EH (cell line): ENCODE measurements around the gene GLS.
A peak's percentile ranks its signal among the peaks of the same experiment; 100 is the strongest.

ENCODE experiments used
- DNase-seq: peaks from one replicate; pipeline ENCODE4 v3.0.0-alpha.2; 2015; ENCODE audit warnings: low read depth

Gene GLS

GRCh38 chr2:190972846-190973245 lies 92.2 kb downstream of the GLS start:
- DNase-seq = no peak

- DNase-seq = no peak
Observed at GRCh38 chr2:190973262-190973661, 92.6 kb downstream of the GLS start.

- DNase-seq = peak; percentile 33
Observed at GRCh38 chr2:190973726-190974628, 93.4 kb downstream of the GLS start.

DNA sequence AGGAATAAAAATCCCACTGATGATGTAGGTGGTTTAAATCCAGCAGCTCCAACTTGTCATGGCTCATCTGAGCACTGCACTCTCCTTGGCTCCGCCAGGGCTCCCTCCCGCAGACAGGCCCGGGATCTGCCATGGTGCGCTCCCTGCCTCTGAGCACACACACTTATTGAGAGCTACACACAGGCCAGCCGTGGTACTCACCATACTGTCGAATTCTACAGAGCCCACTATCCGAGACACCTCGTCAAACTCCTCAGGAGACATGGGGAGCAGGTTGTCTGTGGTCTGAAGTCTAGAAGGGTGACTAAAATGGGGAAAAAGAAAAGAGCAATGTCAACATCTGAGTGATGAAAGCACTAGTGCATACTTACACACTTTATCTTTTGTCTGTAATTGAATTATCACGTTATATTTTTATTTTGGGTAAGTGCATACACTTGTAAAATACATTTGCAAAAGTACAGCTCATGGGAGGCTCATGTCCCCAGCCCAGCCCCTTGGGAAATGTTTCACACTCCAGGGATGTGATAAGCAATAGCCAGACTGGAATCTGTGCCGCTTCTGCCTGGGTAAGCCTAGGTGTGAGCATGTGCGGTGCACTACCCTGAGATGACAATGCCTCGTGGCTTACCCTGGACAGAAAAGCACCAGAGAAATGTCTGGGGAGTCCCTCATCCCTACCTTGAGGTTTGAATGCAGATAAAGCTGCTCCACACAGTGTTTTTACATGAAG lies 94.2 kb downstream of the GLS start:
- DNase-seq = no peak

DNA sequence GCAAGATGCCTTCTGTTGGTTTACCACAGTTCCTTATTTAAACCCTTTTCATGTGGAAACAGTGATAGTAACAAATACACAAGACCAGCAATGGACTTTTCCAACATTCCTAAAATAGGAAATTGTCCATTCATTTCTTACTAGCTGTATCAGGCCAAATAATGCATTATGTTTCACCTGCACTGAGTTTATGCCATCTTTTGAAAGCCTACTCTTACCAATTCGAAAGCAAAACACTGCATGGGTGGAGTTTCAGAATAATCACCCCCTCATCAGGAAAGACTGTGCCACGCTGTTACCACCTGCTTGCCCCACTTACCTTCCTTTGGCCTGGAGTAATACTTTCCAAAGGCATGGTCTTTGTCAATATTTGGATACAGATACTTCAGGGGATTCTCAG lies 95.9 kb downstream of the GLS start:
- no peak for DNase-seq

GRCh38 chr2:190977505-190977904 lies 96.9 kb downstream of the GLS start:
- no peak for DNase-seq

GRCh38 chr2:190978389-190979053 lies 97.9 kb downstream of the GLS start:
- DNase-seq = peak; percentile 92

DNA sequence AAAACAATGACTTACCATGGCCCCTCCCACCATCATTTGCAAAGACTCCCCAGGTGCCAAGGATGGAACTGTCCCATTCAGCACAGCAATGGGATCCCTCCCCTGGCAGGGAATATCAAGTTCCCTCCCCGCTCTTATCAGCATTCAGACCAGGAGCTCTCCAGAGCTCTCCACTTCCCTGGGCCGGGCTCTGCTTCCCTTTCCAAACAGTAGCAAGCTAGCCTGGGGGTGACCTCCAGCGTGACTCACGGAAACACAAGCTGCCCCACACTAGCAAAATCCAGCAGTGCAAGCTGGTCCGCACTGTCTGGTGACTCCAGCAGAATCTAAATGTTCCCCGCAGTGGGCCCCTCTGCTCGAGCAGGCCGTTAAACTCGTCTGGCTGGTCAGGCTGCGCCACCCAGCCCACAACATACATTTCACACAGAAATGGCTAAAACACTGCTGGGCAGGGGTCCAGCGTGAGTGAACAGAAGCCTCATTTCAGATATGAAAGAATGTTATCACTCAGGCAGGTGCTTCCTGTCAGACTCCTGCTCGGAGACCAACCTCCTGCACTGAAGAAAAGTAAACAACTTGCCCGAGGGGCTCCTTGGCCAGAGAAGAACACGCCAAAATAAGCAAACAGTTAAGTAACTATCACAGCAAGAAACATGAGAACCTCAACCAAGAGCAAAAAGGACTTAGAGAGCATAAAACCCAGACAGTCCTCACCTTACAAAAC lies 99.4 kb downstream of the GLS start:
- DNase-seq = peak; percentile 67

- no peak for DNase-seq
Observed at GRCh38 chr2:190980630-190981209, 100.1 kb downstream of the GLS start.

DNA sequence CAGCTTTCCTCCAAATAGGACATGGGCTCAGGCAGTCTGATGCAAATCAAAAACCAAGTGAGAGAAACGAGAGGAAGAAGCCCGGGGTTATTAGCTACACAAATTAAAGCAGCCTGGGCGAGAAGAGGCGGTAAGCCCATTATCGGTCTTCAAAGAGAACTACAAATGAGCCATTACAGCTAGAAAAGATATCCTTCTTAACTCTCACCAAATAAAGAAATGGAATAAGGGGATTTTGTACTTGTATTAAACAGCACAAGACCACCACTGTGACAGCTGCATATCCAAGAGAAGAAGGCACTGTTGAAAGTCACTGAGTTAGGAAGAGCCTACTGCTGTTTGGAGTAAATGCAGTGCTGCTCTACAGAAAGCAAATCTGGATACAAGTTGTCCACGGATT lies 100.7 kb downstream of the GLS start:
- DNase-seq = no peak

GRCh38 chr2:190981733-190982132 lies 101.1 kb downstream of the GLS start:
- DNase-seq = no peak

DNA sequence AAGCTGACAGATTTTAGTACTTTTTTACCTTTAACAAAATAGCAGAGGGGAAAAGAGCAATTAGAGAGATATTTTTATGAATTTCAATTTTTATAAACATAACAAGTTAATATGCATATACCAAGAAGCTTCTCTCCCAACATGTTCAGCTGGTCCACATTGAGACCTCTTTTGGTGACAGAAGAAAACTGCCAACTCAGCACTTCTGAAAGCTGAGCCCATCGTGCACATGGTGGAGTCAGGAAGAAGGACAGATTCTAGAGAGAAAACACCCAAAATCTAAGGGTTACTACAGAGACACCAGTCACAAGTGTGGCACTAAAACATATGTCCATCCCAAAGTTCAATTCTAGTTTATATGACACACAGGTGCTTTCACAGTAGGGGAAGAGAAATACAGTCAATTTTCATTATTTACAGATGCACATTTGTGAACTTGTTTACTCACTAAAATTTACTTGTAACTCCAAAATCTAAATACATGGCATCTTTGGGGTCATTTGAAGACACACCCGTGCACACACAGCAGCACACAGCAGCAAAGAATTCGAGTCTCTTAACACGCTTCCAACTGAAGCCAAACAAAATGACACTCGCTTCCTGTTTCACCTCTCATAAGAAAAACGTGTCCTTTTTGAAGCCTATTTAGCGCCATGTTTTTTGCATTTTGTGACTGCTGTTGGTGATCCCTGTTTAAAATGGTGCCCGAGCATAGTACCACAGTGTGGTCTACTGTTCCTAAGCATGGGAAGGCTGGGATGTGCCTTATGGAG lies 101.8 kb downstream of the GLS start:
- no peak for DNase-seq

GRCh38 chr2:190984595-190984994 lies 104.0 kb downstream of the GLS start:
- DNase-seq = peak; percentile 53

DNA sequence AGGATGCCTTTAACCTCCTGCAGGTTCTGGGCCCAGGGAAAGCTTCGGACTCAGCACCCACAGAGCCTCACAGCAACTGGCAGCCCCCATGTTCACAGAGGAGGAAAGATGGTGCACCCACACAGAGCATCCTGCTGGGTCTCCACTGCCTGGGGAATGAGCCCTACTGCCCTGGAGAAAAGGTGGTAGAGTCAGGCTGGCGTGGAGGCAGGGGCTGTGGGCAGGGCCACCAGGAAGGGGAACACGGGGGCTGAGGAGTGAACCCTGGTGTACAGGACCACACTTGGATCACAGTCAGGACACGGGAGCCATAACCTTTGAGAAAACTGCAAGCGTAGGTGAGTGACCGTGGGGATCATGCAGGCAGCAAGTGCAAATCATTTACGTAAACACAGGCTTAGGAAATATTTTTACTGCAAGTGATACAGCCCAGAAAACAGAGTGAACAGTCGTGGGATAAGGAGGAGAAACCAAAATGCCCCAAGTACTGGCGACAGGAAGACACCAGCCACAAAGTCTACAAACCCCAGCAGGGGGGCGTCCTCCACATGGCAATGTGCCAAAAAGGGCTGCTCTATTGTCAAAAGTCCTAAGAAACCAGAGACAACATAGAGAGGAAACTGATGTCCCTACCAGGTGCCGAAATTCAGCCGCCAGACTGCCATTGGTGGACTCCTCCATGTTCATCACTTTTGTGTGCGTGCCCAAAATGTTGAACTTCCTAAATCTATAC lies 105.8 kb downstream of the GLS start:
- no peak for DNase-seq

GRCh38 chr2:190987116-190987515 lies 106.5 kb downstream of the GLS start:
- no peak for DNase-seq

- DNase-seq = no peak
Observed at GRCh38 chr2:190987938-190988337, 107.3 kb downstream of the GLS start.

DNA sequence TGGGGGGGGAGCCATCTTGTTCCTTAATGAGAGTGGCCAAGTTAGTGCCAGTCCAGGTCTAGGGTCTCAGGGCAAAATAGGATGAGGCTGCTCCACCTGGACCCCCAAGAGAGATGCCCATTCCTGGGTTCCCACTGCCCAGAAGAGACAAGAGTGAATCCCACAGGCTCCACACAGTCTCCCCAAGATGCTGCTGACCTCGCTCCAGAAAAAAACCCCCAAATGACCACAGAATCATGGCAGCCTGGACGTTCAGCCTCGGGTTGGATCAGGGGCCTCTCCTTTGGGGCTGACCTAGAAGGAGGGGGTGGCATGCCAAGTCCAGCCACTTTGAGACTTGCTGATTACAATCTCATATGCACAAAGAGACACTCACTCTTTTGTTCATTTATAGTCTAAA lies 108.3 kb downstream of the GLS start:
- DNase-seq = no peak

DNA sequence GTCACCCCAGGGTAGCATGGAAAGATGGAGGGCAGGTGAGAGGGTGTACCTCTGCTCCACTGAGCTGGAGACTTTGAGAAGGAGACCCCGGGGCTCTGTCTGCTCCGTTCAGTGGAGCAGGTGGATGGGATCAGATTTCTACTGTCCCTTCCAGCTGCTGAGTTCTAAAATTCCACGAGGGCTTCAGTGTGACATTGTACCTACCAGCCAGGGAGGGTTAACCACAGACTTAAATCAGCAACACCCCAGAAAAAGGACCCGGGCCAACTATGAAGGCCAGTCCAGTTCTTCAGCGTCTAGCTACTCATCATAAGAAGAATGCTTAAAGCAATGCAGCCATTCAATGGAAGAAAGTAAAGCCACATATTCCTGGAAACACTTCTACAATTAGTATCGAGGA lies 109.5 kb downstream of the GLS start:
- no peak for DNase-seq

DNA sequence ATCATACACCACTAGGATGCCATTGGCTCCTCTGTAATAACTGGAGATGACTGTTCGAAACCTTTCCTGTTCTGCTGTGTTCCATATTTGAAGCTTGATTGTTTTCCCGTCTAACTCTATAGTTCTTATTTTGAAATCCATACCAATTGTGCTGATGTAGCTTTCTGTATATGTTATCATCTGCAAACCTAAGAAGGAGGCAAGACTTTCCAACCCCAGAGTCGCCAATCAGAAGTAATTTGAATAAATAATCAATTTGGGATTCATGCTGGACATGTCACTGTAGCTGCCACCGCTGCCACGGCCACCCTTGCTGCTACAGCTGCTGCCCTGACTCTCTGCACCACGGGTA lies 112.6 kb downstream of the GLS start:
- DNase-seq = no peak

GRCh38 chr2:190994148-190994547 lies 113.5 kb downstream of the GLS start:
- no peak for DNase-seq
